Lower leg skin (tissue), 4 donors: ENCODE results near the gene NEUROD6. TPM values are rescaled to one million over a fixed set of nuclear protein-coding genes. Genes with fewer than 3 reads are reported as not detected.

ENCODE experiments used
- DNase-seq, 2 donors: peaks; one replicate each; pipeline ENCODE4 v3.0.0-alpha.2; 2019; ENCODE audit warnings: low spot score in 2 of 2
- H3K4me3 ChIP-seq: fragments of 200-600 bp; sonication (generic); 2 replicates; pipeline ENCODE4 v1.5.1; 2017; ENCODE audit warnings: mild to moderate bottlenecking, low read depth; ENCODE audit not compliant: poor library complexity, severe bottlenecking
- POLR2A ChIP-seq, 2 donors: fragments of 450-650 bp; IDR thresholded peaks; one replicate each; pipeline ENCODE4 v1.6.1; 2016 to 2017; ENCODE audit warnings: antibody characterized with exemption in 2 of 2, mild to moderate bottlenecking in 1 of 2, moderate library complexity in 1 of 2
- WGBS, 2 donors: methylation state at CpG; one replicate each; pipeline ENCODE4 v1.1.5; 2018; 5-methylcytosine and 5-hydroxymethylcytosine counted together
- intact Hi-C: fragments of 100-400 bp; cut with DNase I; formaldehyde crosslinking; loops from one replicate; pipeline ENCODE4 v1.15.0; 2023; ENCODE audit warnings: low total_unique reads
- total RNA-seq, 4 donors: library from RNA; depleted of rRNA; stranded (reverse); fragments of >200 nt; gene quantifications; one replicate each; pipeline ENCODE4 v1.1.0, GENCODE V29; 2016
- TF ChIP-seq, protein P1 (sequence below), 3 donors: fragments of 450-650 bp; IDR thresholded peaks; one replicate each; pipeline ENCODE4 v1.5.1; 2016; ENCODE audit warnings: antibody characterized with exemption in 3 of 3, mild to moderate bottlenecking in 3 of 3, moderate library complexity in 2 of 3

Gene NEUROD6
- total RNA-seq, 4 donors from 2014 or later: not detected

DNA sequence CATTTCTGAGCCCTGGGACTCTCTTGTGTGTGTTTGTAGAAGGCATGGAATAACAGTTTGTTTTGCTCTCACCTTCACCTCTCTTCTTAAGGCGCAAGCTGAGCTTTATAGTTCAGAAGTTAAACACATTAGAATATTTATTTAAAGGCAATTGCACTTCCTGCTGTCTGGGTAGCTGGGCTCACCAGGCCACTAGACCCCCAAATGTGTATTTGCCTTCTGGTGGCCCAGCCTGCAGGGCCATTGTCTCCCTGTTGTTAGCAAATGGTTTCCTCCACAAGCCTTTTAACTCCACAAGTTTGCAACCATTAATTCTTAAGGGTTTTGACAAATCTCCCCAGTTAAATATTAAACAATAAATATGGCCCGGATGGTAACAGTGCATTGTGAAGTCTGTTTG is 31.1 kb upstream of the NEUROD6 start:
- intact Hi-C loops: no loop called here
- no peak for TF ChIP-seq POLR2A (IDR thresholded peaks at IDR 0.05)
- TF ChIP-seq, protein P1, sequence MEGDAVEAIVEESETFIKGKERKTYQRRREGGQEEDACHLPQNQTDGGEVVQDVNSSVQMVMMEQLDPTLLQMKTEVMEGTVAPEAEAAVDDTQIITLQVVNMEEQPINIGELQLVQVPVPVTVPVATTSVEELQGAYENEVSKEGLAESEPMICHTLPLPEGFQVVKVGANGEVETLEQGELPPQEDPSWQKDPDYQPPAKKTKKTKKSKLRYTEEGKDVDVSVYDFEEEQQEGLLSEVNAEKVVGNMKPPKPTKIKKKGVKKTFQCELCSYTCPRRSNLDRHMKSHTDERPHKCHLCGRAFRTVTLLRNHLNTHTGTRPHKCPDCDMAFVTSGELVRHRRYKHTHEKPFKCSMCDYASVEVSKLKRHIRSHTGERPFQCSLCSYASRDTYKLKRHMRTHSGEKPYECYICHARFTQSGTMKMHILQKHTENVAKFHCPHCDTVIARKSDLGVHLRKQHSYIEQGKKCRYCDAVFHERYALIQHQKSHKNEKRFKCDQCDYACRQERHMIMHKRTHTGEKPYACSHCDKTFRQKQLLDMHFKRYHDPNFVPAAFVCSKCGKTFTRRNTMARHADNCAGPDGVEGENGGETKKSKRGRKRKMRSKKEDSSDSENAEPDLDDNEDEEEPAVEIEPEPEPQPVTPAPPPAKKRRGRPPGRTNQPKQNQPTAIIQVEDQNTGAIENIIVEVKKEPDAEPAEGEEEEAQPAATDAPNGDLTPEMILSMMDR (IDR thresholded peaks at IDR 0.05): no peak
- WGBS, 2 donors: 78 to 92% methylated on average over 2 of the region's 2 CpGs
- no peak for DNase-seq
- no peak overlapping the region for H3K4me3 ChIP-seq

DNA sequence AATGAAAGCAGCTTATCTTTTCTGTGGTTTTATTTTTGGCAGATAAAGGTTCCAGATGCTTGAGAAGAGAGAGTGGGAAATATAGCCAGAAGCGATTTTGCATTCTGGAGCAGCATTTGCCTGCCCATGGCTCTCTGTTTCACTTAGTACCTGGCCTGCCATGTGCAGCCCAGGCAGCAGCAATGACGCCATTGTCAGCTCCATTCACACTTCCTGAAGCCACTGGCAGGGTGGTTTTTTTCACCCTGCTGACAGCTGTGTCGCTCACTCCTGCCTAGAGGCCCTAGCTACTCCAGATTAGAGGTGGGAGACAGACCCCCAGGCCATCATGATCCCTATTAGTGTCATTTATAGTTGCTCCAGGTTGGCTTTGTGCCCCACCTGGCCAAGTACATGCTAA is 30.1 kb upstream of the NEUROD6 start:
- 36 to 40% methylated on average over 3 of the region's 3 CpGs for WGBS, 2 donors
- intact Hi-C loops: no loop called here
- no peak for DNase-seq
- H3K4me3 ChIP-seq: no peak overlapping the region
- no peak for TF ChIP-seq POLR2A (IDR thresholded peaks at IDR 0.05)
- TF ChIP-seq, protein P1 (IDR thresholded peaks at IDR 0.05): no peak

DNA sequence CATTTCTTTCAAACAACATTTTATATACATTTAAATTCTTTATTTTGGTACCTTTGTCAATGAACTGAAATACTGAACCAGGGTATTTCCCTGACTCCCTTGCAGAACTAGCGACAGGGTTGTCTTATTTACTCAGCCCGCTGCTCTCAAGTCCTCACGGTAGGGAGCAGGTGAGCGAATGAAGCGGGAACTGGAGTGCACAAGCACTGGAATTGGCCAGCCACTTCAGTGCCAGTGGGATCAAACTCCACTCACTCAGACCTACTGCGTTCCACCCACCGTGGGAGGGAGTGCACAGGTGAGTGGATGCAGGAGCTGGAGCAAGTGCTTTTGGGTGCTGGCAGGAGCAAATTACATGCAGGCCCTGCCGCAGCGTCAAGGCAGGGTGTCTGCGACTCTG is 28.1 kb upstream of the NEUROD6 start:
- no peak for DNase-seq
- TF ChIP-seq, protein P1 (IDR thresholded peaks at IDR 0.05): no peak
- TF ChIP-seq POLR2A (IDR thresholded peaks at IDR 0.05): no peak
- intact Hi-C loops: no loop called here
- WGBS, 2 donors: 88% methylated on average over 10 of the region's 10 CpGs
- H3K4me3 ChIP-seq: no peak overlapping the region

DNA sequence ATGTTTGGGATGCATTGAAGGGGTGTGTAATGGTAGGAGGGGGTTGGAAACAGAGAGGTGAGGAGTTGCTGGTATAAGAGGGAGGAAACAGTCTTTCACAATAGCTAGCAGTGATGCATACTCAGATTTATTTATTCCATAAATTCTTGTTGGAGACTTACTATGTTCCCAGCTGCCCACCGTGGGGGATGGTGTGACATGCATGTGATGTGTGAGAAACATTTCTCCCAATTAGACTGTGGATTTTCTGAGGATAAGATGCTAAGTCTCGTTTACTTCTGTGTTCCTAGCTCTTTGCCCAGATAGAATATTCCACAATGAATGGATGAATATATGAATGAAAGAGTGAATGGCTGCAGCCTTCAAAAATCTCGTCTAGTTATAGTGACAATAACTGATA is 23.0 kb upstream of the NEUROD6 start:
- intact Hi-C loops: no loop called here
- H3K4me3 ChIP-seq: no peak overlapping the region
- TF ChIP-seq, protein P1 (IDR thresholded peaks at IDR 0.05): no peak
- TF ChIP-seq POLR2A (IDR thresholded peaks at IDR 0.05): no peak
- DNase-seq: no peak
- 73 to 80% methylated on average over 3 of the region's 3 CpGs for WGBS, 2 donors

DNA sequence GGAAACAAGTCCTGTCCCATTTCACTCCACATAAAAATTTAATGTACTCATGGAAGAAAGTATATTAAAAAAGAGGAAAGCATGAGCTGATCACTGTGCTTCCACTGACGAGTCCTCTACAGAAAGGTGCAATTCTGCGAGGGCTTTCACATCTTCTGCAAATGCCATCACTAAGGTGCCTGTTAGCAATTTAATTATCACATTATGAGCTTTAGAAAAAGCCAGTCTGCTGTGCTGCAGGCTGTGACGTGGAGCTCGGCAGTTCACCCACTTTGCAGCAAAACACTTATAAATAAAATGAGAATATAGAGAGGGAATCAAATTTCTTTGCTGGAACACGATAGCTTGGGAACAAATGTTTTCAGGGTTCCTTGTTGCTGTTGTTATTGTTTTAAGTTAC is 22.5 kb upstream of the NEUROD6 start:
- H3K4me3 ChIP-seq: no peak overlapping the region
- intact Hi-C loops: no loop called here
- no peak for DNase-seq
- TF ChIP-seq, protein P1 (IDR thresholded peaks at IDR 0.05): no peak
- TF ChIP-seq POLR2A (IDR thresholded peaks at IDR 0.05): no peak
- 42 to 51% methylated on average over 5 of the region's 5 CpGs for WGBS, 2 donors

DNA sequence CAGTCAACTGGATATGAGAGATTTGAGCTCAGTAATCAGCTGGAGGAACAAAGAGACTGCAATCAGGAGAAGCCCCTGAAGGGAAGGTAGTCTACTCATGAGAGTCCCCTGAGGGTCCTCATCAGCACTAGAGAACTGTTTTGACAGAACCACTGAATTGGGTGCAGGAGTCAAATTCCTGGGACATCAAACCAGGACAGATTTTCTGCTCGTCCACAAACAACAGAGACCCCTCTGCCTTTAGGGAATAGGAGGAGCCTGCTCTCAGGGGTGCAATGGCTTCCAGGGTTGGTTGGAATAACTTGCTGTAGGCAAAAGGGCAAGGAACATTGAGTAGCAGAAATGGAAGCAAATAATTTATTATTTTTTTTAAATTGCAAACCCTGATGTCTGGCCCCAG is 21.9 kb upstream of the NEUROD6 start:
- WGBS, 2 donors: 11 to 38% methylated on average over 1 of the region's 1 CpG
- intact Hi-C loops: no loop called here
- no peak for DNase-seq
- TF ChIP-seq POLR2A (IDR thresholded peaks at IDR 0.05): no peak
- TF ChIP-seq, protein P1 (IDR thresholded peaks at IDR 0.05): no peak
- H3K4me3 ChIP-seq: no peak overlapping the region
